Measurements from ENCODE around the gene KCNE1. TPM values are rescaled to one million over a fixed set of nuclear protein-coding genes. Genes with fewer than 3 reads are reported as not detected.
"Not testable (repeated sequence)": the region's sequence is repeated elsewhere in the genome, so short reads cannot be mapped to it uniquely, and the experiment has no call there.

KCNE1 gene

GRCh38 chr21:34405686-34406085 is 106.3 kb downstream of the KCNE1 start:
- not testable (repeated sequence) for H4K91ac ChIP-seq (ENCODE audit: low read depth, low read length, poor library complexity); H2AFZ ChIP-seq (ENCODE audit: low read length); H3K79me1 ChIP-seq (ENCODE audit: low read depth, low read length)

DNA sequence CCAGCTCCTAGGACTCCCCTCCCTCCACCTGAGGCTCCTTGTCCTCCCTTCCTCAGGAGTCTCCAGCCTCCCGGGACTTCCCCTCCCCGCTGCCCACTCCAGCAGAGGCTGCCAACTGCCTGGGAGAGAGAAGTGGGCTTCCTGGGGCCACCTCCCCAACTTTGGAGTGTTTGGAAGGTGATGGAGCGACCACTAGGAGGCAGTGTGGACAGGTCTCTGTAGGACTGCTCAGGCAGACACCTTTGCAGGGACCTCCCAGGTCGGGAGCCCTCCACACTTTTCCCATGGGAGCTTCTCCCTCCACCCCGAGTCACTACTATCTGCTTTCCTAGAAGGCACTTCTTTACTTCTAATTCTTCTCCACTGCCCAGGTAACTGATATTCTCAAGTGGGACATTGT is 107.3 kb downstream of the KCNE1 start:
- H4K8ac ChIP-seq (ENCODE audit: low read depth, low read length); H3K4me3 ChIP-seq (ENCODE audit: low read length in 2 of 2); H3K27me3 ChIP-seq (ENCODE audit: control insufficient read depth in 3 of 3, insufficient read depth in 3 of 3, low read depth in 1 of 3, low read length in 3 of 3); H2BK120ac ChIP-seq (ENCODE audit: low read depth, low read length); H2BK5ac ChIP-seq (ENCODE audit: low read length); H2AK5ac ChIP-seq (ENCODE audit: low read depth, low read length); H3K4me1 ChIP-seq (ENCODE audit: control insufficient read depth in 2 of 2, insufficient read depth in 1 of 2, low read depth in 1 of 2, low read length in 2 of 2); H3K36me3 ChIP-seq (replicated peaks in 1 of 2; ENCODE audit: control insufficient read depth in 2 of 2, insufficient read depth in 2 of 2, low read length in 2 of 2); H4K91ac ChIP-seq (ENCODE audit: low read depth, low read length, poor library complexity); H3K79me1 ChIP-seq (ENCODE audit: low read depth, low read length); H2BK12ac ChIP-seq (ENCODE audit: low read length); H3K9ac ChIP-seq (ENCODE audit: low read depth, low read length, poor library complexity); H3K14ac ChIP-seq (ENCODE audit: low read length); H3K18ac ChIP-seq (ENCODE audit: low read length); H3K23ac ChIP-seq (ENCODE audit: low read depth, low read length, poor library complexity); H3K4ac ChIP-seq (ENCODE audit: low read length); H3K27ac ChIP-seq (replicated peaks; ENCODE audit: low read length); H2AFZ ChIP-seq (ENCODE audit: low read length); H3K4me2 ChIP-seq (ENCODE audit: insufficient read depth, low read length, poor library complexity, severe bottlenecking); H2BK15ac ChIP-seq (ENCODE audit: low read length); H3K9me3 ChIP-seq (replicated peaks in 1 of 2; ENCODE audit: control insufficient read depth in 2 of 2, insufficient read depth in 1 of 2, low read depth in 1 of 2, low read length in 2 of 2); DNase-seq (ENCODE audit: low spot score): not testable (repeated sequence)
- no CpG with 5 or more reads among the region's 5 CpGs for WGBS, 2 donors (ENCODE audit: extremely low coverage in 2 of 2, insufficient read length in 2 of 2, insufficient replicate concordance in 1 of 2)

More at GRCh38 chr21:34405686-34406085, 106.3 kb downstream of the KCNE1 start:
- not testable (repeated sequence) for H3K27me3 ChIP-seq (ENCODE audit: control insufficient read depth in 3 of 3, insufficient read depth in 3 of 3, low read depth in 1 of 3, low read length in 3 of 3); H2BK120ac ChIP-seq (ENCODE audit: low read depth, low read length); H3K4me2 ChIP-seq (ENCODE audit: insufficient read depth, low read length, poor library complexity, severe bottlenecking); H2BK5ac ChIP-seq (ENCODE audit: low read length); H3K9me3 ChIP-seq (replicated peaks in 1 of 2; ENCODE audit: control insufficient read depth in 2 of 2, insufficient read depth in 1 of 2, low read depth in 1 of 2, low read length in 2 of 2); H2AK5ac ChIP-seq (ENCODE audit: low read depth, low read length); H3K9ac ChIP-seq (ENCODE audit: low read depth, low read length, poor library complexity); H3K18ac ChIP-seq (ENCODE audit: low read length); H3K4ac ChIP-seq (ENCODE audit: low read length); H3K36me3 ChIP-seq (replicated peaks in 1 of 2; ENCODE audit: control insufficient read depth in 2 of 2, insufficient read depth in 2 of 2, low read length in 2 of 2); H3K4me3 ChIP-seq (ENCODE audit: low read length in 2 of 2); H2BK15ac ChIP-seq (ENCODE audit: low read length); DNase-seq (ENCODE audit: low spot score); H3K4me1 ChIP-seq (ENCODE audit: control insufficient read depth in 2 of 2, insufficient read depth in 1 of 2, low read depth in 1 of 2, low read length in 2 of 2); H3K14ac ChIP-seq (ENCODE audit: low read length); H3K27ac ChIP-seq (replicated peaks; ENCODE audit: low read length); H2BK12ac ChIP-seq (ENCODE audit: low read length); H4K8ac ChIP-seq (ENCODE audit: low read depth, low read length); H3K23ac ChIP-seq (ENCODE audit: low read depth, low read length, poor library complexity)
- WGBS, 2 donors (ENCODE audit: extremely low coverage in 2 of 2, insufficient read length in 2 of 2, insufficient replicate concordance in 1 of 2), result no CpG with 5 or more reads among the region's 2 CpGs

DNA sequence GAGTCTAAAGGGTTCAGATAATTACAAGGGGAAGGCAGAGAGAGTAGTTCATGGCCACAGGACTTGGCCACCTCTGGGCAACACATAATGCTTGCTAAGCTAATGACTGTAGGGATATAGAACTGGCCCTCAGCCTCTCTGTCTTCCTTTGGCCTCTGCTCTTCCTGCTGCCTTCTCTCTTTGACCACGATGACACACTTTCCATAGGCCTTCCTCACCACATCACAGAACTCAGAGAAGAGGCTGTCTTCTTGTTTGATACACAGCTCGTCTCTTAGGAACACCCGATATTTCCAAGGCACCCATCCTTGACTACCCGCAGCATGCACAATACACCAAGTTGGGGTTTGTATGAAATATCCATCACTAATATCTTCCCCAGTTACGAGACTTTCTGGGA is 111.5 kb downstream of the KCNE1 start:
- not testable (repeated sequence) for H4K8ac ChIP-seq (ENCODE audit: low read depth, low read length); H3K27ac ChIP-seq (replicated peaks; ENCODE audit: low read length); H3K18ac ChIP-seq (ENCODE audit: low read length); H2BK120ac ChIP-seq (ENCODE audit: low read depth, low read length); H3K9me3 ChIP-seq (replicated peaks in 1 of 2; ENCODE audit: control insufficient read depth in 2 of 2, insufficient read depth in 1 of 2, low read depth in 1 of 2, low read length in 2 of 2); H2BK12ac ChIP-seq (ENCODE audit: low read length); H4K91ac ChIP-seq (ENCODE audit: low read depth, low read length, poor library complexity); H2BK15ac ChIP-seq (ENCODE audit: low read length); H3K4me1 ChIP-seq (ENCODE audit: control insufficient read depth in 2 of 2, insufficient read depth in 1 of 2, low read depth in 1 of 2, low read length in 2 of 2); H3K4ac ChIP-seq (ENCODE audit: low read length); H2AFZ ChIP-seq (ENCODE audit: low read length); H2BK5ac ChIP-seq (ENCODE audit: low read length); H3K79me1 ChIP-seq (ENCODE audit: low read depth, low read length); H3K4me3 ChIP-seq (ENCODE audit: low read length in 2 of 2); H3K27me3 ChIP-seq (ENCODE audit: control insufficient read depth in 3 of 3, insufficient read depth in 3 of 3, low read depth in 1 of 3, low read length in 3 of 3); H3K36me3 ChIP-seq (replicated peaks in 1 of 2; ENCODE audit: control insufficient read depth in 2 of 2, insufficient read depth in 2 of 2, low read length in 2 of 2); DNase-seq (ENCODE audit: low spot score); H2AK5ac ChIP-seq (ENCODE audit: low read depth, low read length); H3K9ac ChIP-seq (ENCODE audit: low read depth, low read length, poor library complexity); H3K14ac ChIP-seq (ENCODE audit: low read length); H3K4me2 ChIP-seq (ENCODE audit: insufficient read depth, low read length, poor library complexity, severe bottlenecking); H3K23ac ChIP-seq (ENCODE audit: low read depth, low read length, poor library complexity)
- no CpG with 5 or more reads among the region's 5 CpGs for WGBS, 2 donors (ENCODE audit: extremely low coverage in 2 of 2, insufficient read length in 2 of 2, insufficient replicate concordance in 1 of 2)

Small RNAs within 50 kb of the gene (small RNA-seq; reads per million reads assigned to genes)
- not detected for gene RF00614 (ENCODE audit: insufficient read depth)

Data from neuronal stem cell (in vitro differentiated cells).